Left ventricle myocardium inferior (tissue), 1 donor: ENCODE data around the gene CCDC141. TPM values are rescaled to one million over a fixed set of nuclear protein-coding genes. Genes with fewer than 3 reads are reported as not detected.

Source experiments
- DNase-seq: peaks from one replicate; pipeline ENCODE4 v3.0.0-alpha.2; 2020
- H3K27ac ChIP-seq: fragments of 200-600 bp; replicated peaks from 2 replicates; pipeline ENCODE4 v1.8.0; 2021
- H3K27me3 ChIP-seq: fragments of 200-600 bp; 2 replicates; pipeline ENCODE4 v1.8.0; 2021; ENCODE audit warnings: low read depth
- H3K36me3 ChIP-seq: fragments of 200-600 bp; 2 replicates; pipeline ENCODE4 v1.8.0; 2021
- H3K4me1 ChIP-seq: fragments of 200-600 bp; 2 replicates; pipeline ENCODE4 v1.8.0; 2021
- H3K4me3 ChIP-seq: fragments of 200-600 bp; 2 replicates; pipeline ENCODE4 v1.8.0; 2021; ENCODE audit warnings: mild to moderate bottlenecking, moderate library complexity
- H3K9me3 ChIP-seq: fragments of 200-600 bp; replicated peaks from 2 replicates; pipeline ENCODE4 v1.8.0; 2021
- CTCF ChIP-seq: fragments of 200-600 bp; IDR thresholded peaks from 2 replicates; pipeline ENCODE4 v1.8.0; 2021; ENCODE audit warnings: antibody characterized with exemption, mild to moderate bottlenecking, borderline replicate concordance
- intact Hi-C: fragments of 100-400 bp; cut with micrococcal nuclease; formaldehyde crosslinking; loops from one replicate; pipeline ENCODE4 v1.11.0; 2022
- total RNA-seq: library from RNA; stranded (reverse); fragmentation: NEBNext Ultra II Directional; extraction: Animal tissue kit (Norgen Biotek cat#: 25700); gene quantifications from one replicate; pipeline ENCODE4 v1.2.1, GENCODE V29; 2021
- donor health status: DM: no; HTN: yes; CAD: no; lungs with severe emphysema.

The CCDC141 gene
- total RNA-seq, 1 donor from 2014 or later: 208 TPM

GRCh38 chr2:178954049-178954448 lies 95.9 kb downstream of the CCDC141 start:
- peaks cover 26% of the 10 kb centered on the region for H3K4me1 ChIP-seq
- TF ChIP-seq CTCF: no peak
- no peak overlapping the region for H3K4me3 ChIP-seq
- no peaks in the 10 kb centered on the region for H3K9me3 ChIP-seq
- H3K27ac ChIP-seq: no peak overlapping the region
- intact Hi-C loops: no loop called here
- H3K36me3 ChIP-seq: peaks cover 8% of the 10 kb centered on the region
- DNase-seq: no peak
- H3K27me3 ChIP-seq: no peaks in the 10 kb centered on the region

DNA sequence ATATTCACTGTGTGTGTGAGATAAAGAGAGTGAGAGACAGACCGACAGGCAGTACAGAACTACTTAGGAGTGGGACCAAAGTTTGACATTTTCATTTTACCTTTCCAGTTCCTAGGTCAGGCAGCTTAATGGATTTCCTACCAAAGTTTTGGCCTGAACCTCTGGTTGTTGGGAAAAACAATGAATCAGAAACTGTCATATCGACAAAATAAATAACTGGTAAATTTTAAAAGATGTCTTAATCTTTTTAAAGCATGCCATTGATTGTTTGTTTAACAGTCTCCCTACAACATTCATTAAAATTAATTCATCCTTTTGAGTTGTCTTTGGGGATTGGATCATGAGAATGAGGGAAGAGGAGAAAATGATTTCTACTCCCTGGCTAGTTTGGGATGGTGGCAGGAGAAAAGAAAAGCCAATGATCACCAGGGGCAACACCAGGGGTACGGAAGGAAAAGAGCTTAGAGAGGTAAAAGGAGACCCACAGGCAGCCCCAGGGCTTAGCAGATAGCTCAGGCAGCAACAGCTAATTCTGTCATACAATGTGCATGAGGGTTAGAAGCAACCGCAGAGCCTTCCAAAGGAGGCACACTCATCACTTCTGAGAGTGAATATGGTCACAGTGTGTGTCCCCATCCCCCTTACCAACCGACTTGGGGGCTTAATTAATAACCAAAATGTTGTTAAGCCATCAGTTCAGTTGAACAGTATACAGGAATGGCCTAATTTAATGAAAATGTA lies 98.5 kb downstream of the CCDC141 start:
- no peak for TF ChIP-seq CTCF
- intact Hi-C loops: no loop called here
- Histone ChIP-seq H3K27ac (no peak overlapping the region), H3K4me3 (no peak overlapping the region), H3K36me3 (peaks cover 3% of the 10 kb centered on the region), H3K27me3 (no peaks in the 10 kb centered on the region), H3K4me1 (peaks cover 39% of the 10 kb centered on the region), H3K9me3 (peaks cover 5% of the 10 kb centered on the region)
- no peak for DNase-seq

DNA sequence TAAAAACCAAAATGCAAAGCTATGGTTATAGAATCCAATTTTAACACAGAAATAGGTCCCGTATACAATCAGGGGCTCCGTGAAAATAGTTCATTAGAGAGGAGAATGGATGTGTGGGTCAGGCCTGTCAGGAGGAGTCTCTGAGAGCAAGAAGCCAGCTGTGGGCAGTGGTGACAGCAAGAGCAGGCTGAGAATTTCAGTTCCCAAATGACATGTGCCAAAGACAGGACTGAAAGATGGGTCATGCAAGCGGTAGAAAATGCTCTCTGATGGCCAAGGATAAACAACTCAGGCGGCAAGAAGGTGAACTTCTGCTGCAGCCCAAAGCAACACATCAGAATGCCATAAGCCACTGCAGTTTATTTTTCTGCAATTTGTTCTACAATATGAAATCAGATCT lies 100.4 kb downstream of the CCDC141 start:
- peaks cover 28% of the 10 kb centered on the region for H3K4me1 ChIP-seq
- no peak for DNase-seq
- intact Hi-C loops: no loop called here
- no peaks in the 10 kb centered on the region for H3K36me3 ChIP-seq
- no peak overlapping the region for H3K27ac ChIP-seq
- TF ChIP-seq CTCF: no peak
- no peak overlapping the region for H3K4me3 ChIP-seq
- peaks cover 5% of the 10 kb centered on the region for H3K9me3 ChIP-seq
- H3K27me3 ChIP-seq: no peaks in the 10 kb centered on the region

DNA sequence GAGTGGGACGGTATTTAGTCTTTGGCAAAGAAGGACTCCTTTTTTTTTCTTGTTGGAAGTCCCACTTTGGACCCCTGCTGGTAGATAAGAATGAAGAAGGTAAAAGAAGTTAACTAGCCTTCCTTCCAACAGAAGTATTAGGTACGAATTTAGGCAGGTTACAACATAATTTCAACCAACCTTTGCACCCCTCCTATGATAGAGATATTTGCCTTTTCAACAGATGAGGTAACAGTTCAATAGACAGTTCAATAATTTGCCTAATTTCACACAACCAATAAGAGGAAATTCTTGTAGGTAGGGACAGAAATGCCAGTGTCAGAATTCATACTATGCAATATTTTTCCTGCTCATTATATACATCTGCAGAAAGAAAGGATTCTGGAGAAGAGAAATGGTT lies 100.8 kb downstream of the CCDC141 start:
- H3K9me3 ChIP-seq: peaks cover 5% of the 10 kb centered on the region
- no peak overlapping the region for H3K27ac ChIP-seq
- no peak for TF ChIP-seq CTCF
- no peak overlapping the region for H3K4me3 ChIP-seq
- intact Hi-C loops: no loop called here
- no peak for DNase-seq
- no peaks in the 10 kb centered on the region for H3K36me3 ChIP-seq
- no peaks in the 10 kb centered on the region for H3K27me3 ChIP-seq
- H3K4me1 ChIP-seq: peaks cover 24% of the 10 kb centered on the region

GRCh38 chr2:178947006-178947405 lies 102.9 kb downstream of the CCDC141 start:
- no peaks in the 10 kb centered on the region for H3K36me3 ChIP-seq
- peaks cover 5% of the 10 kb centered on the region for H3K9me3 ChIP-seq
- intact Hi-C loops: no loop called here
- no peak for DNase-seq
- no peak overlapping the region for H3K4me3 ChIP-seq
- H3K27me3 ChIP-seq: no peaks in the 10 kb centered on the region
- H3K4me1 ChIP-seq: peaks cover 24% of the 10 kb centered on the region
- no peak for TF ChIP-seq CTCF
- no peak overlapping the region for H3K27ac ChIP-seq
